Measurements from ENCODE around the gene UNC13A.

- TF ChIP-seq, protein P1, sequence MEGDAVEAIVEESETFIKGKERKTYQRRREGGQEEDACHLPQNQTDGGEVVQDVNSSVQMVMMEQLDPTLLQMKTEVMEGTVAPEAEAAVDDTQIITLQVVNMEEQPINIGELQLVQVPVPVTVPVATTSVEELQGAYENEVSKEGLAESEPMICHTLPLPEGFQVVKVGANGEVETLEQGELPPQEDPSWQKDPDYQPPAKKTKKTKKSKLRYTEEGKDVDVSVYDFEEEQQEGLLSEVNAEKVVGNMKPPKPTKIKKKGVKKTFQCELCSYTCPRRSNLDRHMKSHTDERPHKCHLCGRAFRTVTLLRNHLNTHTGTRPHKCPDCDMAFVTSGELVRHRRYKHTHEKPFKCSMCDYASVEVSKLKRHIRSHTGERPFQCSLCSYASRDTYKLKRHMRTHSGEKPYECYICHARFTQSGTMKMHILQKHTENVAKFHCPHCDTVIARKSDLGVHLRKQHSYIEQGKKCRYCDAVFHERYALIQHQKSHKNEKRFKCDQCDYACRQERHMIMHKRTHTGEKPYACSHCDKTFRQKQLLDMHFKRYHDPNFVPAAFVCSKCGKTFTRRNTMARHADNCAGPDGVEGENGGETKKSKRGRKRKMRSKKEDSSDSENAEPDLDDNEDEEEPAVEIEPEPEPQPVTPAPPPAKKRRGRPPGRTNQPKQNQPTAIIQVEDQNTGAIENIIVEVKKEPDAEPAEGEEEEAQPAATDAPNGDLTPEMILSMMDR (IDR thresholded peaks at IDR 0.05) = no peak
- no peak for TF ChIP-seq POLR2A (IDR thresholded peaks at IDR 0.05)
Measured at GRCh38 chr19:17556995-17557394, 131.2 kb downstream of the UNC13A start.

Measured in heart left ventricle (tissue), 13 donors.